Right forelimb (tissue), 1 donor: Measurements from ENCODE around the gene NUDT14.

ENCODE experiments used
- DNase-seq: peaks from one replicate; pipeline ENCODE4 v3.0.0-alpha.2; 2018

Gene NUDT14

DNA sequence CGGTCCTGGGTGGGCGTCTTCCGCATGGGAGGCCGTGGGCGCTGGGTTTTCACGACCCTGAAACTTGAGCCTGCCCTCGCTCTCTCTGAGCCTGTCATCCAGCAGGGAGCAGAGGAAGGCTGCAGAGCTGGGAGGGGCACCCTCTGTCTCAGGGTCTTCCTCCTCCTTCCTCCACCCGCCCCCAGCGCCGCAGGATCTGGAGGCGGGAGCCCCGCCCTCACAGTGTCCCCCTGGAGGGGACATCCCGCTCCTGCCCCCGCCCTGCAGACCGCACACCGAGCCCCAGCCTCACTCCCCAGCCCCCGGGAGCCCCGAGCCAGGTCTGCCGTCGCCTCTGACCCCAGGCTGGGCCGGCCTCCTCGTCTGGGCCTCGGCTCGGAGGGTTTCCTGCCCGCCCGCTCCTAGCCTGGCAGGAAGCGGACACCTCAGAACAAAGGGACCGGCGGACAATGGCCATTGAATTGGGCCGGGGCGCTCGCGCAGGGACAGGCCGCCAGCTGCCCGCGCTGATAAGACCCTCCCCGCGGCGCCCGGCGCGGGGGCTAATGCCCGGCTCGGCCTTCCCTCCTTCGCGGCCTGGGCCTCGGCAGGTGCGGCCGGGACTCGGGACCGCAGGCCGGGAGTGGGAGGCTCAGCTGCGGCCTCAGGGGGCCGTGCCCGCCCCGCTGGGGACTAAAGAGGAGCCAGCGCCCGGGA lies 15.3 kb upstream of the NUDT14 start:
- no peak for DNase-seq

GRCh38 chr14:105195522-105196264 lies 14.6 kb upstream of the NUDT14 start:
- no peak for DNase-seq

GRCh38 chr14:105195051-105195450 lies 13.9 kb upstream of the NUDT14 start:
- no peak for DNase-seq

- no peak for DNase-seq
These were observed 13.0 kb upstream of the NUDT14 start for GRCh38 chr14:105193916-105194782.

GRCh38 chr14:105192866-105193731 lies 12.0 kb upstream of the NUDT14 start:
- DNase-seq: no peak

GRCh38 chr14:105187935-105188524 lies 6.9 kb upstream of the NUDT14 start:
- DNase-seq: no peak

DNA sequence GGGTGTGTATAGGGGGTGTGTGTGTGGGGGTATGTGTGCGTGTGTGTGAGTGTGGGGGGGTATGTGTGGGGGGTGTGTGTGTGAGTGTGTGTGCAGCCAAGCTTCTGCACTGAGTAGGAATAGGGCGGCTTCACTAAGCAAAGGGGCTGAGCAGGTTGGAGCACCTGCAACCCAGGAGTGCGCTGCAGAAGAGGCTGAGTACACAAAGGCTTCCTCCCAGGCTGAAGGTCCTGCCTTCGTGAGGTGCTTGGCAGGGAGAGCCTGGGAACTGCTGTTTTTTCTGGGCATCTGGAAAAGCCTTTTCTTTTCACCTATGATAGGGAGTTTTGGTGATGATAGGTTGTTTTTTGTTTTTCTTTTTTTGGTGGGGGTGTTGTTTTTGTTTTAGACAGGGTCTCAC lies 6.0 kb upstream of the NUDT14 start:
- no peak for DNase-seq

- DNase-seq: no peak
These were observed 4.9 kb upstream of the NUDT14 start for GRCh38 chr14:105185973-105186372.

DNA sequence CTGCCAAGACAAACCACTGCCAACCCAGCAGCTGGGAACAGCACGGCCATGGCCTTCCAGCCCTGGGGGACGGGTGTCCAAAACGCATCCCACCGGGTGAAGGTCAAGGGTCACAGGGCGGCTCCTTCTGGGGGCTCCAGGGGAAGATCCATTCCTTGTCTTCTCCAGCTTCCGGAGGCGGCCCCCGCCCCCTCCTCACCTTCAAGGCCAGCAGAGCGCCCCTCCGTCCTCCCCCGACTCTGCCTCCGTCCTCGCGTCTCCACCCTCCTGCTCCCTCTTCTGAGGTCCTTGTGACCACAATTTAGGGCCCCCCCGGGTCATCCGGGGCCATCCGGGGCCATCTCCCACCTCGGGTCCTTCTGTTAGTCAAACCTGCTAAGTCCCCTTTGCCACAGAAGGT lies 3.9 kb upstream of the NUDT14 start:
- DNase-seq: no peak

- no peak for DNase-seq
These were observed 3.3 kb upstream of the NUDT14 start for GRCh38 chr14:105184461-105184860.

GRCh38 chr14:105182296-105183020 lies 1.3 kb upstream of the NUDT14 start:
- no peak for DNase-seq

DNA sequence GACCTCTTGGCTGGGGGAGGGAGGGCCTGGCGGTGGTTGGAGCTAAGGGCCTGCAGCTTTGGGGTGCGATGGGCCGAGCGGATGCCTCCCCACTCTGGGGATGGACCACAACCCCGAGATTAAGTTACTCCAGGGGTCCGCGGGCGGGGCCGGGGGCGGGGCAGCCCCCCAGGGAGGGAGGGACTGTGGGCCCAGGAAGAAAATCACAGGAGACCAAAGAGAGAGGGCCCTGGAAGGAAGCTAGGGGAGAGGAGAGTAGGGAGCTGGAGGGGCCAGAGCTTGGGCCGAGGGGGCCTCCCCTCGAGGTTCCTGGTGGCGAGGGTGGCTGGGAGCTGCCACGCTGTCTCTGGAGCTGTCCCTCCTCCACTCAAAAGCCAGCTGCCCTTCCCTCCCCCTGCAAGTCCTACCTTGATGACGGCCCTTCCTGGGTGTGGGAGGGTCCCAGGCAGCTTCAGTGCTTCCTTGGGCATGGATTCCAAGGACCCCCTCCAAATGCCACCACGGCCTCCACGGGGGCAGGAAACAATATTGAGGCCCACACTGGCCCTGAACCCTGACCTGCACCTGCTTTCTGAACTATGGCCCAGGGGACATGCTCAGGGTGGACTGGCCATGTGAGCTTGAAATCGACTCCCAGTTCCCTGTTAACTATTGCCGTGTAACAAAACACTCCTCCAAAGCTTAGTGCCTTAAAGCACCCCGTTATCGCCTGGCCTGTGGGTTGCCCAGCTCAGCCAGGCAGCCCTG lies 610 bp upstream of the NUDT14 start:
- no peak for DNase-seq

- DNase-seq: no peak
These were observed 1.9 kb downstream of the NUDT14 start for GRCh38 chr14:105179191-105179590.

DNA sequence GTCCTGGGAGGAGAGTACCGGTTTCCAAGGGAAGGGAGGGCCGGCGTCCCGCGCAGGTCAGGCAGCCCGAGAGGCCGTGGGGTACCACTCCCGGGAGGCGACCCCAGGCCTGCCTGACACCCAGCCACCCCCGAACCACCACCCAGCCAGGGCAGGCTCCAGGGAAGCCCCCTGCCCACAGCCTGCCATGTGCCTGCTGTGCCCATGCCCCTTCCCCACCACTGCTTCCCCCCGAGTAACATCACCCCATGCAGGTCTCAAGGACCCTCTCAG lies 2.3 kb downstream of the NUDT14 start:
- DNase-seq: no peak

DNA sequence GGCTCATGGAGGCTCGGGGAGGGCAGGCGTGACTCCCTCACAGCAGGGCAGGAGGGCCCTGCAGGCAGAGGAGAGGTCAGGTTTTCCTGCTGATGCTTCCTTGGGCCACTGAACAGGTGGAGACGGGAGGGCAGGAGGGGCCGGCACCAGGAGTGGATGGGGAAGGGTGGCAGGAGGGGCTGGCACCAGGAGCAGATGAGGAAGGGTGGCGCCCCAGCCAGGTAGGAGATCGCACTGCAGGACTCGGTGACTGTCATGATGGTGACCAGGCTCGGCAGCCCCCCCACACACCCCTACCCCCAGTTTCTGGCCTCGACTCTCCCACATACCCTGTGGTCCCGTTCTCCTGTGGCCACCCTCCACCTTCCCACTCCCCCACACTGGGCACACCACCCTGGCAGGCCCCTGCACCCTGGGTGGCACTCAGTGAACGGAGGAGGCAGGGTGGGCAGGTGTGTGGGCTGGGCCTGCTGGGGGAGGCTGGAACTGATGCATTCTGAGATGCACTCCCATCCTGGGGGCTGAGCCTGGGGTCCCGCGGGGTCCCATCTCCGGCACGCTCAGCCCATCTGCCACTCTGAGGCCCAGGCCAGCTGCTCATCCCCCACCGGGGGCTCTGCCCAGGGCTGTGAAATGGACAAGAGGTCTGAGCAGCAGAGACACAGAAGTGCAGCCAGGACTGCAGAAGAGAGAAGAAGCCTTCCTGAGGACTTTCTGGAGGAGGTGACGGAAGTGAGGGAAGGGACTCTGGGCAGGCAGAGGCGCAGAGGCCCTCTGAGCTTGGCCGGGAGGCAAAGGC lies 2.8 kb downstream of the NUDT14 start:
- DNase-seq: no peak

- DNase-seq: no peak
These were observed 4.0 kb downstream of the NUDT14 start for GRCh38 chr14:105177082-105177481.

DNA sequence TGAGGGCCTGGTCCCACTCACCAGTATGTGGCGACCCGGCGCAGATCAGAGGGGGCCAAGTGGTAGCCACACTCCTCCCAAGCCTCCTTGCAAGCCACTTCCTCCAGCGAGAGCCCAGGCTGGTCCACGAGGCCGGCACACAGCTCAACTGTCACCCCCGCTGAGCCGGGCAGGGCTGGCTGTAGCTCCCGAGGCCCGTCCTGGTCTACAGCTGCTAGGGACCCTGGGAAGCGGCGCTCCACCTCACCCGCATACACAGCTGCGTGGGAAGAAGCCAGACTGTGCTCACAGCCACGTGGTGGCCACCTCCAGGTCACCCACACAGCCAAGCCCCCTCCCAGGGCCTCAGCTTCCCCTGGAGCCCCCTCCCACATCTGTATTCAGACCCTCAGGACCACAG lies 4.6 kb downstream of the NUDT14 start:
- DNase-seq: no peak

DNA sequence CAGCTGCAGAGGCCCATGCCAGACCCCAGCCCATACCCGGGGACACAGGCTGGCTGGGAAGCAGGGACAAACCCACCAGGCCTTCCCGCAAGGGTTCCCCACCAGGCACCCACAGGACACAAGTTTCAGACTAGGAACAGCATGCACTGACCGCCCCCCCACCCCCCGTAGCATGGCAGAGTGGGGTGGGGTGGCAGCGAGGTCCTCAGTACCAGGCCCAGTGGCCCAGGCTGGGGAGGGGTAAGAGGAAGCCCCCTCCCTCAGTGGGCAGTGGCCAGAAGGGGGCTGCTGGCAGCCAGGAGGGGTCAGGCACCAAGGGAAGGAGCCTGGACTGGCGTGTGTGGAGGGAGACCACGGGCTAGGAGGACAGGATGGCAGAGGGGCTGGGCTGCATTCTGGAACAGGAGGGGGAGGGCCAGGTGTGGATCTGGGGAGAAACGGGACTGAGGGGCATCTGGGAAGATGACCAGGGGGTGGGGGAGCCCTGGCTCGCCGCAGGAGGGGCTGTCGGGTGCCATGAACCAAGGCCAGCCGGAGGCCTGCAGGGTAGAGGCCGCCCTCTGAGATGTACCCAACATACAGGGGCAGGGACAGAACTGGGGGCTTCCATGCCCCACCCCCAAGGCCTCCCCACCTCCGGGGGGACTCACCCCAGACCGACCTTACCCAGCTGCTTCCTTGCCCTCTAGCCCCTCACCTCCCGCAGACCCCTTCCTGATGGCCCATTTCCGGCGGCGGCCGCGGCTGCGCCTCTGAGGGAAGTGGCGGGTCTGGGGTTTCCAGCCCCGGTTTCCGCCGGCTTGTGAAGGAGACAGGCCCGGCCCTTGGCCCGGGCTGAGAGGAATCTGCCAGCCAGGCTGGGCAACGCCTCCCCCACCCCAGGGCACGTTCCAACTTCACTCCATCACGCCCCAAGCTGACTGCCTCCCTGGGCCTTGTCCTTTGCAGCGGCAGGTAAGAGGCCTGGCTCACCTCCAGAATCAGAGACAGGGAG lies 6.9 kb downstream of the NUDT14 start:
- DNase-seq: no peak

- DNase-seq: no peak
These were observed 8.0 kb downstream of the NUDT14 start for GRCh38 chr14:105173145-105173544.
